Pons (tissue), 1 donor: ENCODE measurements around the gene VPS13D.
"Not testable (repeated sequence)": the region's sequence is repeated elsewhere in the genome, so short reads cannot be mapped to it uniquely, and the experiment has no call there.

Experiments used
- DNase-seq: peaks from one replicate; pipeline ENCODE4 v3.0.0-alpha.2; 2016; ENCODE audit warnings: low spot score

VPS13D gene

GRCh38 chr1:12452262-12452661, 222.4 kb downstream of the VPS13D start:
- no peak for DNase-seq

GRCh38 chr1:12453400-12454343, 223.8 kb downstream of the VPS13D start:
- no peak for DNase-seq

- no peak for DNase-seq
Observed at GRCh38 chr1:12454406-12455391, 224.9 kb downstream of the VPS13D start.

GRCh38 chr1:12456081-12456480, 226.3 kb downstream of the VPS13D start:
- DNase-seq = not testable (repeated sequence)

GRCh38 chr1:12456979-12457378, 227.1 kb downstream of the VPS13D start:
- DNase-seq = no peak

GRCh38 chr1:12457771-12458170, 227.9 kb downstream of the VPS13D start:
- no peak for DNase-seq

GRCh38 chr1:12458571-12458970, 228.7 kb downstream of the VPS13D start:
- DNase-seq = no peak

- DNase-seq = no peak
Observed at GRCh38 chr1:12460121-12460520, 230.3 kb downstream of the VPS13D start.

GRCh38 chr1:12460911-12461621, 231.2 kb downstream of the VPS13D start:
- no peak for DNase-seq

- no peak for DNase-seq
Observed at GRCh38 chr1:12461754-12462153, 231.9 kb downstream of the VPS13D start.

GRCh38 chr1:12462586-12462985, 232.8 kb downstream of the VPS13D start:
- DNase-seq = no peak

GRCh38 chr1:12464045-12464461, 234.2 kb downstream of the VPS13D start:
- no peak for DNase-seq

GRCh38 chr1:12464598-12465056, 234.8 kb downstream of the VPS13D start:
- no peak for DNase-seq

GRCh38 chr1:12465126-12465525, 235.3 kb downstream of the VPS13D start:
- no peak for DNase-seq

- DNase-seq = no peak
Observed at GRCh38 chr1:12466816-12467215, 237.0 kb downstream of the VPS13D start.

- DNase-seq = no peak
Observed at GRCh38 chr1:12467570-12468286, 237.9 kb downstream of the VPS13D start.

GRCh38 chr1:12468323-12468722, 238.5 kb downstream of the VPS13D start:
- no peak for DNase-seq

GRCh38 chr1:12469493-12469892, 239.7 kb downstream of the VPS13D start:
- no peak for DNase-seq

- no peak for DNase-seq
Observed at GRCh38 chr1:12469990-12470389, 240.2 kb downstream of the VPS13D start.

- not testable (repeated sequence) for DNase-seq
Observed at GRCh38 chr1:12470916-12471315, 241.1 kb downstream of the VPS13D start.

- DNase-seq = no peak
Observed at GRCh38 chr1:12472156-12472797, 242.4 kb downstream of the VPS13D start.
